ENCODE measurements around the gene FADS6. TPM values are rescaled to one million over a fixed set of nuclear protein-coding genes. Genes with fewer than 3 reads are reported as not detected.
"Not testable (repeated sequence)": the region's sequence is repeated elsewhere in the genome, so short reads cannot be mapped to it uniquely, and the experiment has no call there.

The FADS6 gene
- total and polyA plus RNA-seq, 7 donors: 0.06 to 1.8 (median 1.6) TPM; not detected in 4

DNA sequence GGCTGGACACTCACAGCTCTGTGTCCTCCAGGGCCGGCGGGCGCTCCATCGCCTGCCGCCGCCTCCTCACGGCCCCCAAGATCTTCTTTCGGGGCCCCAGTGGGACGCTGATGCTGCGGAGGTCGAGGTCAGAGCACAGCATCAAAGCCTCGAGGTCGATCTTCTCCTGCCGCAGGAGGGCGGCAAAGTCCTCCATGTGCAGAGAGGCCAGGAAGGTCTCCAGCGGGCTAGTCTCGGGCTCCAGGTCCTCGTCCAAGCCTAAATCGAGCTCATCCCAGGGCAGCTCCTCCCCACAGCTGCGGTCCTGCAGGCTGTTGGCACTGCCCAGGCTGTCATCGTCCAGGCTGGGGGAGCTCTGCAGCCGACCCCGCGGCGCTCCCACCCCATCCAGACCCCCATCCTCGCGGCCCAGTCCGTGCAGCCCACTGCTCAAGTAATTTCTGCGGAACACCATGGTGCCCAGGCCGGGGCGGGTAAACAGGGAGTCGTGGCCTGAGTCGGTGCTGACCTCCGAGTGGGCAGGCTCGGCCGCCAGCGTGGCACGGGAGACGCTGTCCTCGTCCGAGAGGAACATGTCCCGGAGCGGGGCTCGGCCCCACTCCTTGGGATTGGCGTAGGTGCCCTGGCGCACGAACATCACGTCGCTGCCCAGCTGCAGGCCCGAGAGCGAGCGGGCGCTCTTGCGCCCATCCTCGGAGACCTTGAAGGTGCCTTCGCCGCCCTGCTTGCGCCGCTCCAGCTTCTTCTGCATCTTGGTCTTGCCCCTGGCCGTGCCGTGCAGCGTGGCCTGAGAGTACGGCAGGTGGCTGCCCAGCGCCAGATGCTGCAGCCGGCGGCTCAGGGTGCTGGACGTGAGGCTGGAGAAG, 26.2 kb upstream of the FADS6 start:
- peaks cover 29 to 68% (median 62%) of the 10 kb centered on the region in 3 donors for H3K27me3 ChIP-seq
- DNase-seq: no peak
- no peak overlapping the region for H3K27ac ChIP-seq
- 71 to 75% methylated on average over 67 of the region's 67 CpGs for WGBS, 2 donors
- no peak for TF ChIP-seq POLR2AphosphoS5 (IDR thresholded peaks at IDR 0.05)
- no peaks in the 10 kb centered on the region for H3K36me3 ChIP-seq
- H3K4me3 ChIP-seq: no peak overlapping the region
- no peaks in the 10 kb centered on the region for H3K9me3 ChIP-seq
- H3K4me1 ChIP-seq: peaks cover 0 to 24% (median 21%) of the 10 kb centered on the region in 4 donors
- intact Hi-C loops (cut with DNase I): no loop called here

DNA sequence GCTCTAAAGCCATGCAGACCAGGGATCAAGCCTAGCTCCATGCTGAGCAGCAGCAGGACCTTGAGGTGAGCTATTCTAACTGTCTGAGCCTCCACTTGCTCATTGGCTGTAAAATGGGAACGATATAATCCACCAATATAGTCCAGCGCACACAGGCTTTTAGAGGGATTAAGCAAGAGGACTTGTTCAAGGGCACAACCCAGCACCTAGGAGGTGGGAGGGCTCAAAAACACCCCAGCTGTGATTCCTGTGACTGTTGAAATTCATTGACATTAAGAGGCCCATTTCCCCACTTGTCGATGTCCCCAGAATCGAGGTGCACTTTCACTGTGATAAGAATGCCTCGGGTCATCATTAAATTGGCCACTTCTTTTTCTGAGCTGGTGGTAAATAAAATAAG, 25.5 kb upstream of the FADS6 start:
- Histone ChIP-seq H3K27me3 (peaks cover 23 to 60% (median 54%) of the 10 kb centered on the region in 3 donors), H3K9me3 (no peaks in the 10 kb centered on the region), H3K27ac (no peak overlapping the region), H3K4me3 (no peak overlapping the region), H3K4me1 (peaks cover 0 to 16% (median 14%) of the 10 kb centered on the region in 4 donors), H3K36me3 (no peaks in the 10 kb centered on the region)
- no peak for DNase-seq
- TF ChIP-seq POLR2A (IDR thresholded peaks at IDR 0.05): no peak
- no peak for TF ChIP-seq POLR2AphosphoS5 (IDR thresholded peaks at IDR 0.05)
- TF ChIP-seq EP300 (IDR thresholded peaks at IDR 0.05): no peak
- TF ChIP-seq, protein P1, sequence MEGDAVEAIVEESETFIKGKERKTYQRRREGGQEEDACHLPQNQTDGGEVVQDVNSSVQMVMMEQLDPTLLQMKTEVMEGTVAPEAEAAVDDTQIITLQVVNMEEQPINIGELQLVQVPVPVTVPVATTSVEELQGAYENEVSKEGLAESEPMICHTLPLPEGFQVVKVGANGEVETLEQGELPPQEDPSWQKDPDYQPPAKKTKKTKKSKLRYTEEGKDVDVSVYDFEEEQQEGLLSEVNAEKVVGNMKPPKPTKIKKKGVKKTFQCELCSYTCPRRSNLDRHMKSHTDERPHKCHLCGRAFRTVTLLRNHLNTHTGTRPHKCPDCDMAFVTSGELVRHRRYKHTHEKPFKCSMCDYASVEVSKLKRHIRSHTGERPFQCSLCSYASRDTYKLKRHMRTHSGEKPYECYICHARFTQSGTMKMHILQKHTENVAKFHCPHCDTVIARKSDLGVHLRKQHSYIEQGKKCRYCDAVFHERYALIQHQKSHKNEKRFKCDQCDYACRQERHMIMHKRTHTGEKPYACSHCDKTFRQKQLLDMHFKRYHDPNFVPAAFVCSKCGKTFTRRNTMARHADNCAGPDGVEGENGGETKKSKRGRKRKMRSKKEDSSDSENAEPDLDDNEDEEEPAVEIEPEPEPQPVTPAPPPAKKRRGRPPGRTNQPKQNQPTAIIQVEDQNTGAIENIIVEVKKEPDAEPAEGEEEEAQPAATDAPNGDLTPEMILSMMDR (IDR thresholded peaks at IDR 0.05): no peak
- intact Hi-C loops (cut with DNase I): no loop called here
- 85 to 94% methylated on average over 5 of the region's 5 CpGs for WGBS, 2 donors

DNA sequence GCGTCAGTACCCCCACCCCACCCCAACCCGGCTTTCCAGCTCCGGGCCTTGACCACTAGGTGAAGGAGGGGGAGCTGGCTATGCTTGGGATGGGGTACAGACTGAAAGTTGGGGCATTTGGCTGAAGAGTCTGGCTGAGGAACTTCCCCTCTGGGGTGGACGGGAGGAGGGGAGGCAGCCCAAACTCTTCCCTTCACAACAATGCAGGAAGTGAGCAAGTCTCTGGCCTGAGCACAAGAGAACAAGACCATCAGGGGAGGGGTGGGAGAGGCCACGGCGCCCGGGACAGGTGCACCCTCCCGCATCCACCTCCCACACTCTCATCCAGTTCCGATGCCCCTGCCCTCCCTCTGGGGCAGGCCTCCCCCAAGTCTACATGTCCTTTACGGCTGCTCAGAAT, 24.0 kb upstream of the FADS6 start:
- Histone ChIP-seq H3K36me3 (no peaks in the 10 kb centered on the region), H3K27ac (no peak overlapping the region), H3K4me1 (peaks cover 0 to 2% (median under 1%) of the 10 kb centered on the region in 4 donors), H3K27me3 (peaks cover 9 to 45% (median 39%) of the 10 kb centered on the region in 3 donors), H3K4me3 (no peak overlapping the region), H3K9me3 (no peaks in the 10 kb centered on the region)
- 48 to 55% methylated on average over 10 of the region's 10 CpGs for WGBS, 2 donors
- TF ChIP-seq POLR2A (IDR thresholded peaks at IDR 0.05): no peak
- no peak for TF ChIP-seq EP300 (IDR thresholded peaks at IDR 0.05)
- TF ChIP-seq, protein P1 (IDR thresholded peaks at IDR 0.05): no peak
- TF ChIP-seq POLR2AphosphoS5 (IDR thresholded peaks at IDR 0.05): no peak
- no peak for DNase-seq
- intact Hi-C loops (cut with DNase I): no loop called here

DNA sequence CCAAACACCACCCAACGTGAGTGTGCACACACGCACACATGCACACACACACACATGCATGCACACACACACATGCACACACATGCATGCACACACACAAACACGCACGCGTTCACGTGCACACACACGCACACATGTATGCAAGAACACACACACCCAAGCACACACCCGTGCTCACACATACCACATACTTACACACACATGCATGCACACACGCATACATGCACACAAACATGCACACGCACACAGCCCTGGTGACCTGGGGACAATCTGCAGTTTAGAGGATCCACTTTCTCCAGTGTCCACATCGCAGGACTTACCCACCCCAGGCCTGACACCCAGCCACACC, 23.4 kb upstream of the FADS6 start:
- WGBS, 2 donors: 83 to 88% methylated on average over 11 of the region's 11 CpGs
- TF ChIP-seq POLR2A (IDR thresholded peaks at IDR 0.05): no peak
- no peak for TF ChIP-seq POLR2AphosphoS5 (IDR thresholded peaks at IDR 0.05)
- no peak for TF ChIP-seq EP300 (IDR thresholded peaks at IDR 0.05)
- TF ChIP-seq, protein P1 (IDR thresholded peaks at IDR 0.05): no peak
- intact Hi-C loops (cut with DNase I): no loop called here

DNA sequence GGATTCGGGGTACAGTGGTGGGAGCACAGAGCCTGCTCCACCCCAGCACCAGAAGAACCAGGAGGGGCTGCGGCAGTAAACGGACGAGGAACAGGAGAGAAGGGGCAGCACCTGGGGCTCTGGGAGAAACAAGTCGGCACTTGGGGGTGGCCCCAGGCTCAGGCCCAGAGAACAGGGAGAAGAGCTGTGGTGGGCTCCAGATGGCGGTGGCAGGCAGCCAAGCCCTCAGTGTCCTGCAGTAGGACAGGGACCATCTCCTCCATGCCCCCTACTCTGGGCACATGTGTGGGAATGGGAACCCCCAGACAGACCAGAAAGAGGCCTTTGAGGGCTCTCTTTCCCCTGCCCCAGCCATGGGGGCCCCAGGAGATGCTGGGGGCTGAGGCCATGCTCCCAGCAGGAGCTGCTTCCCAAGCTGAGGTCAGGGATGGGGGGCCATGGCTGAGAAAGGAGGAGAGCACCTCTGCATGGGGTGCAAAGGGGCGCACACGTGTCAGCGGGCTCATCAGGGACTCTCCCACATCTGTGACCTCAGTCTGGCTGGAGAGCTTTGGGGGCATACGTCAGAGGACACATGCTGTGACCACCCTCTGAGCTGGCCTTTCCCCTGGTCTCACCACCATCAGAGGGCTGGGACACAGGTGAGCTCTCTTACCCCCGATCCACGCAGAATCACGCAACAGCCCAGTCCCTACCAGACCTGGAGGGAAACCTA, 22.9 kb upstream of the FADS6 start:
- H3K4me1 ChIP-seq: no peaks in the 10 kb centered on the region
- peaks cover under 1 to 34% (median 28%) of the 10 kb centered on the region in 3 donors for H3K27me3 ChIP-seq
- no peaks in the 10 kb centered on the region for H3K9me3 ChIP-seq
- no peak overlapping the region for H3K4me3 ChIP-seq
- 89 to 90% methylated on average over 13 of the region's 13 CpGs for WGBS, 2 donors
- intact Hi-C loops (cut with DNase I): no loop called here
- H3K27ac ChIP-seq: no peak overlapping the region
- no peak for TF ChIP-seq POLR2A (IDR thresholded peaks at IDR 0.05)
- TF ChIP-seq, protein P1 (IDR thresholded peaks at IDR 0.05): no peak
- no peak for TF ChIP-seq POLR2AphosphoS5 (IDR thresholded peaks at IDR 0.05)
- TF ChIP-seq EP300 (IDR thresholded peaks at IDR 0.05): no peak
- DNase-seq: no peak
- H3K36me3 ChIP-seq: no peaks in the 10 kb centered on the region

More for the DNA sequence above, 23.4 kb upstream of the FADS6 start:
- no peak overlapping the region for H3K4me3 ChIP-seq
- no peak overlapping the region for H3K27ac ChIP-seq
- no peaks in the 10 kb centered on the region for H3K9me3 ChIP-seq
- no peaks in the 10 kb centered on the region for H3K36me3 ChIP-seq
- H3K27me3 ChIP-seq: peaks cover 4 to 39% (median 33%) of the 10 kb centered on the region in 3 donors
- no peak for DNase-seq
- no peaks in the 10 kb centered on the region for H3K4me1 ChIP-seq

DNA sequence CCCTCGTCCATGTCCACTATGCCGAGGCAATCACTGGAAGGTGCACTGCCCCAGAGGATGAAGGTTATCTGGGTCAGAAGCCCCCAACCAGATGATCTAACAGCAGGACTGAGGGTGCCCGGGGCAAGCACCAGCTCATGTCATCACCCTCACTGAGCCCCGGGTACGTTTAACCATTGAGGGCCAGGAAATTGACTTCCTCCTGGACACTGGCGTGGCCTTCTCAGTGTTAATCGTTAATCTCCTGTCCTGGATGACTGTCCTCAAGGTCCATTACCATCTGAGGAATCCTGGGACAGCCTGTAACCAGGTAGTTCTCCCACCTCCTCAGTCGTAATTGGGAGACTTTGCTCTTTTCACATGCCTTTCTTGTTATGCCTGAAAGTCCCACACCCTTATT, 18.0 kb upstream of the FADS6 start:
- H3K27me3 ChIP-seq; intact Hi-C loops (cut with DNase I); H3K27ac ChIP-seq; H3K4me1 ChIP-seq; H3K4me3 ChIP-seq; H3K9me3 ChIP-seq; H3K36me3 ChIP-seq; DNase-seq: not testable (repeated sequence)
- WGBS, 2 donors: 45 to 73% methylated on average over 8 of the region's 8 CpGs

DNA sequence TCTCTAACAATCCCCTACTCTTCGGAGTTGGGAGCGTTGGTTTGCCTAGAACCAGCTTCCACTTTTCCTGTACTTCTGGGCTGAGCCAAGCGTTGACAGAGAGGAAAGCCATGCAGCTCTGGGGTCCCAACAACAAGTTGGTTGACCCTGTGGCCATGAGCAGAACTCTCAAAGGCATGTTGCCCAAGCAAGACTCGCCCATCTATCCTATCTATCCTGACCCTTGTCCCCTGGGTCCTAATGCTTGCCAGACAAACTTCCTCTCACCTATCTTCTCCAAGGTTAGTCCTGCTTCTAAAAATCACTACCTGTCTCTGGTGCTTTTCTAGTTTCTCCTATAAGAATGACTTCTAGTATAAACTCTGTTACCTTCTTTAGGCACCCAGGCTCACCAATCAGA, 15.7 kb upstream of the FADS6 start:
- H3K36me3 ChIP-seq; H3K27me3 ChIP-seq; intact Hi-C loops (cut with DNase I); H3K9me3 ChIP-seq; H3K4me3 ChIP-seq; H3K4me1 ChIP-seq; H3K27ac ChIP-seq; DNase-seq: not testable (repeated sequence)
- WGBS, 2 donors: 72% methylated on average over 4 of the region's 4 CpGs
